ENCODE data around the gene ERBB2. TPM values are rescaled to one million over a fixed set of nuclear protein-coding genes. Genes with fewer than 3 reads are reported as not detected.

ERBB2 gene
- total and polyA plus RNA-seq, 10 of the 15 experiments (the other 5 are each of a cell fraction or from before 2014, with no cell fraction given): 0.39 to 7.0 (median 4.3) TPM

DNA sequence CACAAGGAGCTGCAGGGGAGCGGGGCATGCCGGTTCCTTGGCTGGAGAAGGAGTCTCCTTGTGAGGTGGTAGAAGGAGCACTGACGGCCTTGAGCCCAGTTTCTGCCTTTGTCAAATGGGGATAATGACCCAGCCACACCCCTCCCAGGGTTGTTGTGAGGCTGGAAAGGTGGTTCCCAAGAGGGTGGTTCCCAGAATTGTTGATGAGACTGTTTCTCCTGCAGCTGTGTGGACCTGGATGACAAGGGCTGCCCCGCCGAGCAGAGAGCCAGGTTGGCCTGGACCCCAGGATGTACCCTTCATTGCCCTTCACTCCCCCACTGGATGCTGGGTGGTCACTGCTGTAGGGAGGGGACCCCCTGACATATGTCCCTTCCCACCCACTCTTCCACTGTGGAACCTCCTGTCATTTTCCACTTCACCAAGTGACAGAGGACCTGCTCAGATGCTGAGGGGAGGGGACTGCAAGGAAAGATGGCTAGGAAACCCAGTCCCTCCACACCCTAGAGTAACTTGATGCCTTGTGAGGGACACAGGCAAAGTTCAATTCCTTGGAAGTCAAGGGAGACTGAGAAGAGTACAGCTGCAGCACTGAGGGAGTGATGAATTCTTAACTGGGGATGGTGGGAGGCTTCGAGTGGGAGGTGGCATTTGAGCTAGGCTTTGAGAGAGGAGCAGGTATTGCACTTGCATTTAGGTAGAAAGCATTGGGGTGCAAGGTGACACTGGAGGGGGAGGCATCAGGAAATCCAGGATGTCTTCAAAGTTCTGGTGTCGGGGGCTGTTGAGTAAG lies 19.9 kb downstream of the ERBB2 start:
- DNase-seq (ENCODE audit: low read depth, low spot score): no peak
- TF ChIP-seq SUZ12 (IDR thresholded peaks at IDR 0.05; ENCODE audit: unreplicated experiment) (no peak), ZNF24 (IDR thresholded peaks at IDR 0.05) (no peak), ZBED1 (IDR thresholded peaks at IDR 0.05; ENCODE audit: borderline replicate concordance) (no peak), RELA (IDR thresholded peaks at IDR 0.05; ENCODE audit: borderline replicate concordance, partially characterized antibody) (no peak), FOXM1 (IDR thresholded peaks at IDR 0.05; ENCODE audit: low read depth, low read length) (no peak), SMARCA5 (IDR thresholded peaks at IDR 0.05) (no peak), GABPA (IDR thresholded peaks at IDR 0.05; ENCODE audit: low read depth) (no peak), JUND (IDR thresholded peaks at IDR 0.05; ENCODE audit: low read depth, low read length) (no peak)
- TF ChIP-seq, protein P1, sequence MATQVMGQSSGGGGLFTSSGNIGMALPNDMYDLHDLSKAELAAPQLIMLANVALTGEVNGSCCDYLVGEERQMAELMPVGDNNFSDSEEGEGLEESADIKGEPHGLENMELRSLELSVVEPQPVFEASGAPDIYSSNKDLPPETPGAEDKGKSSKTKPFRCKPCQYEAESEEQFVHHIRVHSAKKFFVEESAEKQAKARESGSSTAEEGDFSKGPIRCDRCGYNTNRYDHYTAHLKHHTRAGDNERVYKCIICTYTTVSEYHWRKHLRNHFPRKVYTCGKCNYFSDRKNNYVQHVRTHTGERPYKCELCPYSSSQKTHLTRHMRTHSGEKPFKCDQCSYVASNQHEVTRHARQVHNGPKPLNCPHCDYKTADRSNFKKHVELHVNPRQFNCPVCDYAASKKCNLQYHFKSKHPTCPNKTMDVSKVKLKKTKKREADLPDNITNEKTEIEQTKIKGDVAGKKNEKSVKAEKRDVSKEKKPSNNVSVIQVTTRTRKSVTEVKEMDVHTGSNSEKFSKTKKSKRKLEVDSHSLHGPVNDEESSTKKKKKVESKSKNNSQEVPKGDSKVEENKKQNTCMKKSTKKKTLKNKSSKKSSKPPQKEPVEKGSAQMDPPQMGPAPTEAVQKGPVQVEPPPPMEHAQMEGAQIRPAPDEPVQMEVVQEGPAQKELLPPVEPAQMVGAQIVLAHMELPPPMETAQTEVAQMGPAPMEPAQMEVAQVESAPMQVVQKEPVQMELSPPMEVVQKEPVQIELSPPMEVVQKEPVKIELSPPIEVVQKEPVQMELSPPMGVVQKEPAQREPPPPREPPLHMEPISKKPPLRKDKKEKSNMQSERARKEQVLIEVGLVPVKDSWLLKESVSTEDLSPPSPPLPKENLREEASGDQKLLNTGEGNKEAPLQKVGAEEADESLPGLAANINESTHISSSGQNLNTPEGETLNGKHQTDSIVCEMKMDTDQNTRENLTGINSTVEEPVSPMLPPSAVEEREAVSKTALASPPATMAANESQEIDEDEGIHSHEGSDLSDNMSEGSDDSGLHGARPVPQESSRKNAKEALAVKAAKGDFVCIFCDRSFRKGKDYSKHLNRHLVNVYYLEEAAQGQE (IDR thresholded peaks at IDR 0.05; ENCODE audit: low read depth, low read length): no peak
- TF ChIP-seq, protein P2, sequence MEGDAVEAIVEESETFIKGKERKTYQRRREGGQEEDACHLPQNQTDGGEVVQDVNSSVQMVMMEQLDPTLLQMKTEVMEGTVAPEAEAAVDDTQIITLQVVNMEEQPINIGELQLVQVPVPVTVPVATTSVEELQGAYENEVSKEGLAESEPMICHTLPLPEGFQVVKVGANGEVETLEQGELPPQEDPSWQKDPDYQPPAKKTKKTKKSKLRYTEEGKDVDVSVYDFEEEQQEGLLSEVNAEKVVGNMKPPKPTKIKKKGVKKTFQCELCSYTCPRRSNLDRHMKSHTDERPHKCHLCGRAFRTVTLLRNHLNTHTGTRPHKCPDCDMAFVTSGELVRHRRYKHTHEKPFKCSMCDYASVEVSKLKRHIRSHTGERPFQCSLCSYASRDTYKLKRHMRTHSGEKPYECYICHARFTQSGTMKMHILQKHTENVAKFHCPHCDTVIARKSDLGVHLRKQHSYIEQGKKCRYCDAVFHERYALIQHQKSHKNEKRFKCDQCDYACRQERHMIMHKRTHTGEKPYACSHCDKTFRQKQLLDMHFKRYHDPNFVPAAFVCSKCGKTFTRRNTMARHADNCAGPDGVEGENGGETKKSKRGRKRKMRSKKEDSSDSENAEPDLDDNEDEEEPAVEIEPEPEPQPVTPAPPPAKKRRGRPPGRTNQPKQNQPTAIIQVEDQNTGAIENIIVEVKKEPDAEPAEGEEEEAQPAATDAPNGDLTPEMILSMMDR (IDR thresholded peaks at IDR 0.05 in 2 of 3, conservative IDR thresholded peaks at IDR 0.05 in 1 of 3; ENCODE audit: control insufficient read depth in 2 of 3, extremely low read depth in 1 of 3, insufficient read depth in 1 of 3, low read depth in 3 of 3, low read length in 3 of 3): no peak
- TF ChIP-seq, protein P3, sequence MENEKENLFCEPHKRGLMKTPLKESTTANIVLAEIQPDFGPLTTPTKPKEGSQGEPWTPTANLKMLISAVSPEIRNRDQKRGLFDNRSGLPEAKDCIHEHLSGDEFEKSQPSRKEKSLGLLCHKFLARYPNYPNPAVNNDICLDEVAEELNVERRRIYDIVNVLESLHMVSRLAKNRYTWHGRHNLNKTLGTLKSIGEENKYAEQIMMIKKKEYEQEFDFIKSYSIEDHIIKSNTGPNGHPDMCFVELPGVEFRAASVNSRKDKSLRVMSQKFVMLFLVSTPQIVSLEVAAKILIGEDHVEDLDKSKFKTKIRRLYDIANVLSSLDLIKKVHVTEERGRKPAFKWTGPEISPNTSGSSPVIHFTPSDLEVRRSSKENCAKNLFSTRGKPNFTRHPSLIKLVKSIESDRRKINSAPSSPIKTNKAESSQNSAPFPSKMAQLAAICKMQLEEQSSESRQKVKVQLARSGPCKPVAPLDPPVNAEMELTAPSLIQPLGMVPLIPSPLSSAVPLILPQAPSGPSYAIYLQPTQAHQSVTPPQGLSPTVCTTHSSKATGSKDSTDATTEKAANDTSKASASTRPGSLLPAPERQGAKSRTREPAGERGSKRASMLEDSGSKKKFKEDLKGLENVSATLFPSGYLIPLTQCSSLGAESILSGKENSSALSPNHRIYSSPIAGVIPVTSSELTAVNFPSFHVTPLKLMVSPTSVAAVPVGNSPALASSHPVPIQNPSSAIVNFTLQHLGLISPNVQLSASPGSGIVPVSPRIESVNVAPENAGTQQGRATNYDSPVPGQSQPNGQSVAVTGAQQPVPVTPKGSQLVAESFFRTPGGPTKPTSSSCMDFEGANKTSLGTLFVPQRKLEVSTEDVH (IDR thresholded peaks at IDR 0.05; ENCODE audit: low read depth, partially characterized antibody): no peak
- H4K20me1 ChIP-seq (ENCODE audit: control insufficient read depth, insufficient read depth): no peaks in the 10 kb centered on the region
- H2AFZ ChIP-seq (ENCODE audit: control insufficient read depth, low read depth, low read length): no peak overlapping the region
- no peaks in the 10 kb centered on the region for H3K27me3 ChIP-seq (replicated peaks in 1 of 2; ENCODE audit: control insufficient read depth in 2 of 2, insufficient read depth in 2 of 2, low read length in 1 of 2)
- no peaks in the 10 kb centered on the region for H3K4me1 ChIP-seq (ENCODE audit: control insufficient read depth, insufficient read depth, low read length)
- ChIA-PET CTCF (interaction anchor here (0.7 to 2.5 kb wide), 4 partner anchors 10 to 98 kb away, joined by 3 to 11 read pairs (median 8); partner anchors contain the start of gene MIEN1), RAD21 (ENCODE audit: unreplicated experiment) (interaction anchor here (1.4 kb wide), 1 partner anchor 16 kb away, joined by 3 read pairs; no protein-coding TSS in a partner anchor), SMC1A (ENCODE audit: uncharacterized antibody, unreplicated experiment) (interaction anchor here (0.6 to 0.7 kb wide), 2 partner anchors 75 to 270 kb away, joined by 3 read pairs; no protein-coding TSS in a partner anchor), POLR2A (no interaction called here)
- BruUV-seq (replicated peaks): no TSS peak
- no peak overlapping the region for H3K27ac ChIP-seq (ENCODE audit: control insufficient read depth, insufficient read depth)
- no peak for ATAC-seq
- WGBS (ENCODE audit: insufficient coverage, insufficient replicate concordance, low lambda C conversion rate, missing lambda C conversion rate): 76% methylated on average over 7 of the region's 7 CpGs
- H3K4me2 ChIP-seq (ENCODE audit: control insufficient read depth, insufficient read depth): no peak overlapping the region
- no peak for FAIRE-seq
- no peak overlapping the region for H3K9ac ChIP-seq (ENCODE audit: control insufficient read depth, insufficient read depth, low read length)
- no peaks in the 10 kb centered on the region for H3K79me2 ChIP-seq (ENCODE audit: control insufficient read depth, insufficient read depth, low read length)
- in situ Hi-C loops (cut with MboI): no loop called here
- H3K9me3 ChIP-seq (replicated peaks; ENCODE audit: control insufficient read depth, insufficient read depth, low read length): no peaks in the 10 kb centered on the region
- no peak overlapping the region for H3K4me3 ChIP-seq
- no peaks in the 10 kb centered on the region for H3K36me3 ChIP-seq (ENCODE audit: control insufficient read depth in 2 of 2, insufficient read depth in 2 of 2, low read length in 1 of 2)
- intact Hi-C loops (cut with micrococcal nuclease; ENCODE audit: unreplicated experiment): no loop called here
